GM12878 (cell line): ENCODE results near the gene CASP5. TPM values are rescaled to one million over a fixed set of nuclear protein-coding genes. Genes with fewer than 3 reads are reported as not detected.
"Not testable (repeated sequence)": the region's sequence is repeated elsewhere in the genome, so short reads cannot be mapped to it uniquely, and the experiment has no call there.

Experiments
- ATAC-seq: fragments of 200-7000 bp; cut with Tn5 transposase; 3 replicates; pipeline ENCODE4 v1.9.1; 2020; ENCODE audit warnings: mild to moderate bottlenecking, moderate library complexity
- BruUV-seq: library from RNA; stranded (reverse); fragments of 400-500 nt; replicated peaks from 2 replicates; lab custom pipeline; 2021; lab: Mats Ljungman, UMichigan
- CTCF ChIA-PET: fragments of 300-600 bp; sonication (Branson Sonifier 250); formaldehyde crosslinking; extraction: SDS; loops from one replicate; lab custom pipeline; 2021; ENCODE audit warnings: inconsistent platforms; lab: Yijun Ruan, JAX
- POLR2A ChIA-PET: fragments of 350-600 bp; formaldehyde crosslinking; extraction: SDS; loops from one replicate; lab custom pipeline; 2021; ENCODE audit warnings: inconsistent platforms; lab: Charles Lee
- RAD21 ChIA-PET: fragments of 300-600 bp; sonication (Branson Sonifier 250); formaldehyde crosslinking; loops from one replicate; lab custom pipeline; 2023; ENCODE audit warnings: antibody characterized with exemption; ENCODE audit not compliant: unreplicated experiment; lab: Charles Lee
- SMC1A ChIA-PET: fragments of 300-600 bp; sonication (Branson Sonifier 250); formaldehyde crosslinking; loops from one replicate; lab custom pipeline; 2023; ENCODE audit not compliant: unreplicated experiment, uncharacterized antibody; lab: Charles Lee
- DNase-seq: peaks from one replicate; pipeline ENCODE4 v3.0.0-alpha.2; 2011; ENCODE audit warnings: low read depth, low spot score
- FAIRE-seq: peaks from 3 replicates; lab custom pipeline; 2011; peaks lifted over from hg19 to GRCh38; lab: Jason Lieb, UNC
- H2AFZ ChIP-seq: 2 replicates; pipeline ENCODE4 v1.6.0; 2011; ENCODE audit warnings: low read depth, low read length, control low read depth; ENCODE audit not compliant: control insufficient read depth
- H3K27ac ChIP-seq: 2 replicates; pipeline ENCODE4 v1.5.1; 2011; ENCODE audit warnings: control low read depth; ENCODE audit not compliant: control insufficient read depth, insufficient read depth
- H3K27me3 ChIP-seq, 2 experiments: replicated peaks in 1 of 2; 2 replicates each; pipeline versions ENCODE4 v1.6.0 to v1.6.1; 2011; ENCODE audit warnings: low read length in 1 of 2; ENCODE audit not compliant: control insufficient read depth in 2 of 2, insufficient read depth in 2 of 2
- H3K36me3 ChIP-seq, 2 experiments: 2 replicates each; pipeline ENCODE4 v1.5.1; 2011; ENCODE audit warnings: low read length in 1 of 2; ENCODE audit not compliant: control insufficient read depth in 2 of 2, insufficient read depth in 2 of 2
- H3K4me1 ChIP-seq: 2 replicates; pipeline ENCODE4 v1.6.1; 2011; ENCODE audit warnings: mild to moderate bottlenecking, low read length, moderate library complexity, mixed read lengths; ENCODE audit not compliant: control insufficient read depth, insufficient read depth
- H3K4me2 ChIP-seq: 2 replicates; pipeline ENCODE4 v1.6.0; 2011; ENCODE audit warnings: control low read depth; ENCODE audit not compliant: control insufficient read depth, insufficient read depth
- H3K4me3 ChIP-seq: fragments of 200-600 bp; sonication (generic); 2 replicates; pipeline ENCODE4 v1.5.1; 2016
- H3K79me2 ChIP-seq: 2 replicates; pipeline ENCODE4 v1.6.0; 2011; ENCODE audit warnings: low read length; ENCODE audit not compliant: control insufficient read depth, insufficient read depth
- H3K9ac ChIP-seq: 2 replicates; pipeline ENCODE4 v1.8.0; 2011; ENCODE audit warnings: low read length, control low read depth, mixed read lengths; ENCODE audit not compliant: control insufficient read depth, insufficient read depth
- H3K9me3 ChIP-seq: replicated peaks from 3 replicates; pipeline ENCODE4 v1.5.1; 2011; ENCODE audit warnings: mild to moderate bottlenecking, low read length; ENCODE audit not compliant: control insufficient read depth, insufficient read depth
- H4K20me1 ChIP-seq: 2 replicates; pipeline ENCODE4 v1.6.0; 2011; ENCODE audit not compliant: control insufficient read depth, insufficient read depth
- CBX3 ChIP-seq: fragments of 200-600 bp; sonication (generic); IDR thresholded peaks from 2 replicates; pipeline ENCODE4 v1.6.1; 2016; ENCODE audit warnings: low read depth, borderline replicate concordance
- FOXK2 ChIP-seq: fragments of 450-650 bp; IDR thresholded peaks from 2 replicates; pipeline ENCODE4 v1.6.1; 2017; ENCODE audit warnings: mild to moderate bottlenecking, moderate library complexity
- FOXM1 ChIP-seq: IDR thresholded peaks from 2 replicates; pipeline ENCODE4 v1.6.1; 2012; ENCODE audit warnings: low read depth, mild to moderate bottlenecking, inconsistent platforms, low read length, moderate library complexity
- HCFC1 ChIP-seq: fragments of 150-350 bp; IDR thresholded peaks from 2 replicates; pipeline ENCODE4 v1.6.1; 2014; ENCODE audit warnings: low read length
- HDGF ChIP-seq: fragments of 450-650 bp; IDR thresholded peaks from 2 replicates; pipeline ENCODE4 v1.6.1; 2016; ENCODE audit warnings: antibody characterized with exemption
- HSF1 ChIP-seq: fragments of 150-350 bp; IDR thresholded peaks from 2 replicates; pipeline ENCODE4 v1.6.1; 2014; ENCODE audit warnings: mild to moderate bottlenecking, low read depth, low read length
- JUNB ChIP-seq: IDR thresholded peaks from 2 replicates; pipeline ENCODE4 v1.6.1; 2016; ENCODE audit warnings: antibody characterized with exemption, mild to moderate bottlenecking
- NFYA ChIP-seq: IDR thresholded peaks from 2 replicates; pipeline ENCODE4 v1.6.1; 2011; ENCODE audit warnings: low read depth, mild to moderate bottlenecking, low read length, improper control_type of control experiment, borderline replicate concordance
- PML ChIP-seq: IDR thresholded peaks from 2 replicates; pipeline ENCODE4 v1.6.1; 2012; ENCODE audit warnings: low read length, inconsistent platforms
- RAD21 ChIP-seq: IDR thresholded peaks from 2 replicates; pipeline ENCODE4 v1.6.1; 2011; ENCODE audit warnings: mild to moderate bottlenecking, low read depth, low read length, moderate library complexity; ENCODE audit not compliant: insufficient read depth
- SP1 ChIP-seq: IDR thresholded peaks from one replicate; pipeline ENCODE4 v1.6.1; 2011; ENCODE audit warnings: low read depth, low read length
- TCF3 ChIP-seq: IDR thresholded peaks from 2 replicates; pipeline ENCODE4 v1.6.1; 2012; ENCODE audit warnings: low read depth, mild to moderate bottlenecking, low read length, borderline replicate concordance; ENCODE audit not compliant: insufficient read depth
- WRNIP1 ChIP-seq: IDR thresholded peaks from 2 replicates; pipeline ENCODE4 v1.6.1; 2011; ENCODE audit warnings: low read depth, low read length, improper control_type of control experiment, borderline replicate concordance
- WGBS: methylation state at CpG from one replicate; pipeline ENCODE4 v1.1.6; 2016; ENCODE audit warnings: low lambda C conversion rate; ENCODE audit not compliant: insufficient replicate concordance, insufficient coverage; ENCODE audit errors: missing lambda C conversion rate; 5-methylcytosine and 5-hydroxymethylcytosine counted together
- in situ Hi-C: fragments of 300-500 bp; cut with MboI; formaldehyde crosslinking; loops from 9 replicates; pipeline ENCODE4 v1.14.3; 2018; ENCODE audit warnings: mixed read lengths
- intact Hi-C: fragments of 100-400 bp; cut with micrococcal nuclease; formaldehyde crosslinking; loops from one replicate; pipeline ENCODE4 v1.14.2; 2022; ENCODE audit not compliant: unreplicated experiment
- polyA plus RNA-seq, 11 experiments: library from polyadenylated mRNA; depleted of rRNA in 4 of 11; unstranded in 6 of 11; stranded (reverse) in 5 of 11; fragments of >200 nt; fragmentation: Nextera tagmentation in 4 of 11; fragmentation: Illumina TruSeq in 1 of 11; extraction: Ambion mirVana in 4 of 11; extraction: Trizol in 1 of 11; gene quantifications; 1 replicate in 1 of 11; 2 replicates in 10 of 11; pipeline versions ENCODE4 v1.2.1 to v1.2.3, GENCODE V29; 2011 to 2016; ENCODE audit warnings: inconsistent platforms in 2 of 11, missing spikeins in 2 of 11, low read depth in 1 of 11
- total RNA-seq, 4 experiments: library from RNA; depleted of rRNA in 3 of 4; stranded (reverse); fragments of >200 nt in 3 of 4; fragmentation: Illumina TruSeq in 1 of 4; extraction: Trizol in 1 of 4; gene quantifications; 2 replicates each; pipeline versions ENCODE4 v1.2.1 to v1.2.3, GENCODE V29; 2013 to 2021
- TF ChIP-seq, protein P1 (sequence below): fragments of 450-650 bp; formaldehyde crosslinking; IDR thresholded peaks from 2 replicates; pipeline ENCODE4 v1.5.0; 2022; ENCODE audit warnings: mild to moderate bottlenecking, missing genetic modification characterization

CASP5 gene
- total and polyA plus RNA-seq, 10 of the 15 experiments (the other 5 are each of a cell fraction or from before 2014, with no cell fraction given), result not detected

DNA sequence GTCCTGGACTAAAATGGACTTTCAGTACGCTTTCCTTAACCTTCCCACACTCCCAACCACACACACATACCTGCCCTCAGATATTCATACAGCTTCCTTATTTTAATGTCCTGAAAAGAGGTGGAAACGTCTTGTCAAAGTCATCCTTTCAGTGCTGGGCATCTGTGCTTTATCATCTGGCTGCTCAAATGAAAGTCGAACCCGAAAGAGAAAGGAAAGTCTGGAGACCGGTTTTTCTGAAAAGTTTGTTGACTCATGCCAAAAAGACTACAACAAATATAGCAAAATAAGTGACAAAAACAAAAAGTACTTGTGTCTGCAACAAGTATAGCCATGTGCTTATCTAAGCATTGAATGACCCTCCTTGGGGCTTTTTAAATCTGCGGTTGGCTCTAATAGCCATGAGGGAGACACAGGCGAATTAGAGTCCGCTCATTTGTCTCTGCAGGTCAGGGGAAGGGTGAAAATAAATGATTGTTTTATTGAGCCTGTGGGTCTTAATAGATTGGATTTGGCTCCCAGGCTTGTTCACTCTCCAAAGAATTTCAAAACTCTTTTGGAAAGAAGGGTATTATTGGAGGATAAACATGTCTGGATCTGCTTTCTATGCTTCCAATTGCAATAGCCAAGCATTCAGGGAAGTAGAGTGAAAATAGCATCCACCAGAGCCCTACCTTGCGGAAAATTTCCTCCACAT, 40.4 kb upstream of the CASP5 start:
- FAIRE-seq, H3K9me3 ChIP-seq, in situ Hi-C loops: not testable (repeated sequence)

DNA sequence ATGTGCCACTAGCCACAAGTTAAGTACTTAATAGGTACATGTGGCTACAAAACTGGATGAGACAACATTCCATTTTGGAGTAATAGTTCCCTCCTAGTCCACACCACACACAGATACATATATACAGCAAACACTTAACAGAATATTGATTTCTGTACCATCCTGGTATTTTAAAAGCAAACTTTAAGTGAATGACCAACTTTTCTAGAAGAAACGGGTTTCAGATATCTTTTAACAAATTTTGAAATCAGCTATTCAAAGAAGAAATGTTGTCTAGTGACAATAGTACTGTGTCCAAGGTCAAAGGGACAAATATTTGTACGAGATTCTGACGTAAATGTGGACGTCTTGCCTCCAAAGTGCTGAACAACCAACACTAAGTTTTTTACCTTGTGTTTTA, 34.5 kb upstream of the CASP5 start:
- Histone ChIP-seq H3K9me3 (no peaks in the 10 kb centered on the region), H4K20me1 (no peaks in the 10 kb centered on the region), H3K4me1 (no peaks in the 10 kb centered on the region), H3K4me3 (no peak overlapping the region), H3K9ac (no peak overlapping the region), H3K27me3 (no peaks in the 10 kb centered on the region; a peak in 1 of 4 replicates), H3K4me2 (no peak overlapping the region), H2AFZ (no peak overlapping the region), H3K79me2 (no peaks in the 10 kb centered on the region), H3K36me3 (no peaks in the 10 kb centered on the region), H3K27ac (no peak overlapping the region)
- 0% methylated on average over 4 of the region's 4 CpGs for WGBS
- in situ Hi-C loops, result no loop called here
- CTCF ChIA-PET, result no interaction called here
- POLR2A ChIA-PET, result no interaction called here
- FAIRE-seq (no peak), DNase-seq (no peak), ATAC-seq (no peak)
- SMC1A ChIA-PET, result interaction anchor here (2.0 kb wide), 1 partner anchor 27 kb away, joined by 4 read pairs; no protein-coding TSS in a partner anchor
- intact Hi-C loops, result no loop called here
- BruUV-seq, result no TSS peak
- RAD21 ChIA-PET, result no interaction called here
- TF ChIP-seq HSF1 (no peak), HCFC1 (no peak), TCF3 (no peak), SP1 (no peak), WRNIP1 (no peak), FOXM1 (no peak), HDGF (no peak), FOXK2 (no peak), PML (no peak), JUNB (no peak), CBX3 (no peak), NFYA (no peak), RAD21 (no peak)
- TF ChIP-seq, protein P1, sequence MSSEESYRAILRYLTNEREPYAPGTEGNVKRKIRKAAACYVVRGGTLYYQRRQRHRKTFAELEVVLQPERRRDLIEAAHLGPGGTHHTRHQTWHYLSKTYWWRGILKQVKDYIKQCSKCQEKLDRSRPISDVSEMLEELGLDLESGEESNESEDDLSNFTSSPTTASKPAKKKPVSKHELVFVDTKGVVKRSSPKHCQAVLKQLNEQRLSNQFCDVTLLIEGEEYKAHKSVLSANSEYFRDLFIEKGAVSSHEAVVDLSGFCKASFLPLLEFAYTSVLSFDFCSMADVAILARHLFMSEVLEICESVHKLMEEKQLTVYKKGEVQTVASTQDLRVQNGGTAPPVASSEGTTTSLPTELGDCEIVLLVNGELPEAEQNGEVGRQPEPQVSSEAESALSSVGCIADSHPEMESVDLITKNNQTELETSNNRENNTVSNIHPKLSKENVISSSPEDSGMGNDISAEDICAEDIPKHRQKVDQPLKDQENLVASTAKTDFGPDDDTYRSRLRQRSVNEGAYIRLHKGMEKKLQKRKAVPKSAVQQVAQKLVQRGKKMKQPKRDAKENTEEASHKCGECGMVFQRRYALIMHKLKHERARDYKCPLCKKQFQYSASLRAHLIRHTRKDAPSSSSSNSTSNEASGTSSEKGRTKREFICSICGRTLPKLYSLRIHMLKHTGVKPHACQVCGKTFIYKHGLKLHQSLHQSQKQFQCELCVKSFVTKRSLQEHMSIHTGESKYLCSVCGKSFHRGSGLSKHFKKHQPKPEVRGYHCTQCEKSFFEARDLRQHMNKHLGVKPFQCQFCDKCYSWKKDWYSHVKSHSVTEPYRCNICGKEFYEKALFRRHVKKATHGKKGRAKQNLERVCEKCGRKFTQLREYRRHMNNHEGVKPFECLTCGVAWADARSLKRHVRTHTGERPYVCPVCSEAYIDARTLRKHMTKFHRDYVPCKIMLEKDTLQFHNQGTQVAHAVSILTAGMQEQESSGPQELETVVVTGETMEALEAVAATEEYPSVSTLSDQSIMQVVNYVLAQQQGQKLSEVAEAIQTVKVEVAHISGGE, result no peak

More for the DNA sequence above, 40.4 kb upstream of the CASP5 start:
- SMC1A ChIA-PET, H3K27me3 ChIP-seq, POLR2A ChIA-PET, H3K79me2 ChIP-seq, ATAC-seq, H3K27ac ChIP-seq, RAD21 ChIA-PET, H2AFZ ChIP-seq, intact Hi-C loops, H3K9ac ChIP-seq, H3K4me3 ChIP-seq, DNase-seq, BruUV-seq, H3K4me2 ChIP-seq, H3K36me3 ChIP-seq, H4K20me1 ChIP-seq, CTCF ChIA-PET, H3K4me1 ChIP-seq: not testable (repeated sequence)
- WGBS, result 55% methylated on average over 9 of the region's 9 CpGs
